Measurements from ENCODE around the gene EARS2.

Gene EARS2

DNA sequence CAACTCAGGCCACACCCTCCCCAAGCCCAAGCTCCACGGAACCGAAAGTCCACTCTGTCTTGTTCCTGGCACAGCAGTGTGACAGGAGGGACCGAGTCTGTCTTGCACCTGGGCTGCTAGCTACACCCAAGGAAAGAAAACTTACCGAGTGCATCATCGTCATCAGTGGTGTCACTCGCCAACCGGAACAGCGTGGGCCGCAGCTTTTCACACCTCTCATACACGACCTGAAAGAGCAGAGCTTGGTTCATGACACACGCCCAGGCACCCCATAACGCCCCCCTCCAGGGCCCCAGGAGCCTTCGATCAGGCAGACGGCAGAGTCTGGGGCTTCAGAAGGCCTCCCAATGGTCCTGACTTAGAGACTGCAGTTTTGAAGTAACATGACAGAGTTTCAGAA, 74.4 kb downstream of the EARS2 start:
- peak; percentile 45 for ATAC-seq
- peak; percentile 14 for DNase-seq

- ATAC-seq, result no peak
- DNase-seq, result no peak
Measured at GRCh38 chr16:23480257-23480656, 76.9 kb downstream of the EARS2 start.

GRCh38 chr16:23479138-23479537, 78.0 kb downstream of the EARS2 start:
- no peak for DNase-seq
- no peak for ATAC-seq

GRCh38 chr16:23478566-23478965, 78.6 kb downstream of the EARS2 start:
- ATAC-seq (no peak), DNase-seq (no peak)

GRCh38 chr16:23476289-23476688, 80.9 kb downstream of the EARS2 start:
- ATAC-seq (no peak), DNase-seq (no peak)
